Right lobe of liver (tissue), 4 donors: ENCODE data around the gene TEX55.

Source experiments
- POLR2A ChIP-seq: fragments of 450-650 bp; IDR thresholded peaks from one replicate; pipeline ENCODE4 v1.6.1; 2017; ENCODE audit warnings: antibody characterized with exemption, mild to moderate bottlenecking
- TF ChIP-seq, protein P1 (sequence below), 4 donors: fragments of 200-600 bp in 3 of 4; fragments of 450-650 bp in 1 of 4; IDR thresholded peaks; one replicate each; pipeline versions ENCODE4 v1.5.1 to v1.8.0; 2016 to 2022; ENCODE audit warnings: antibody characterized with exemption in 4 of 4, mild to moderate bottlenecking in 2 of 4
- donor health status: DM: no; HTN: no; CAD: no.
- donor health status: DM: no; HTN: no; CAD: no.
- donor health status: DM: no; HTN: yes; CAD: no.

- TF ChIP-seq, protein P1, sequence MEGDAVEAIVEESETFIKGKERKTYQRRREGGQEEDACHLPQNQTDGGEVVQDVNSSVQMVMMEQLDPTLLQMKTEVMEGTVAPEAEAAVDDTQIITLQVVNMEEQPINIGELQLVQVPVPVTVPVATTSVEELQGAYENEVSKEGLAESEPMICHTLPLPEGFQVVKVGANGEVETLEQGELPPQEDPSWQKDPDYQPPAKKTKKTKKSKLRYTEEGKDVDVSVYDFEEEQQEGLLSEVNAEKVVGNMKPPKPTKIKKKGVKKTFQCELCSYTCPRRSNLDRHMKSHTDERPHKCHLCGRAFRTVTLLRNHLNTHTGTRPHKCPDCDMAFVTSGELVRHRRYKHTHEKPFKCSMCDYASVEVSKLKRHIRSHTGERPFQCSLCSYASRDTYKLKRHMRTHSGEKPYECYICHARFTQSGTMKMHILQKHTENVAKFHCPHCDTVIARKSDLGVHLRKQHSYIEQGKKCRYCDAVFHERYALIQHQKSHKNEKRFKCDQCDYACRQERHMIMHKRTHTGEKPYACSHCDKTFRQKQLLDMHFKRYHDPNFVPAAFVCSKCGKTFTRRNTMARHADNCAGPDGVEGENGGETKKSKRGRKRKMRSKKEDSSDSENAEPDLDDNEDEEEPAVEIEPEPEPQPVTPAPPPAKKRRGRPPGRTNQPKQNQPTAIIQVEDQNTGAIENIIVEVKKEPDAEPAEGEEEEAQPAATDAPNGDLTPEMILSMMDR (IDR thresholded peaks at IDR 0.05), result peak; percentile 65 to 74 (median 70)
- TF ChIP-seq POLR2A, result no peak
Observed at GRCh38 chr3:119098619-119099222, 47.2 kb upstream of the TEX55 start.
